Transverse colon (tissue), 4 donors: ENCODE results near the gene SNORC.

Source experiments
- CTCF ChIP-seq, 5 experiments: fragments of 200-600 bp in 3 of 5; fragments of 450-650 bp in 2 of 5; sonication (generic) in 3 of 5; IDR thresholded peaks; 1 replicate in 2 of 5; 2 replicates in 3 of 5; pipeline ENCODE4 v1.5.1; 2016 to 2017; ENCODE audit warnings: antibody characterized with exemption in 5 of 5, inconsistent platforms in 3 of 5, mild to moderate bottlenecking in 2 of 5, moderate library complexity in 1 of 5
- EP300 ChIP-seq: sonication (generic); formaldehyde crosslinking; IDR thresholded peaks from one replicate; pipeline ENCODE4 v1.6.1; 2017; ENCODE audit warnings: antibody characterized with exemption, low read depth
- POLR2A ChIP-seq: fragments of 450-650 bp; IDR thresholded peaks from one replicate; pipeline ENCODE4 v1.6.1; 2016; ENCODE audit warnings: antibody characterized with exemption, mild to moderate bottlenecking, moderate library complexity
- POLR2AphosphoS5 ChIP-seq, 3 donors: sonication (generic); formaldehyde crosslinking; IDR thresholded peaks; one replicate each; pipeline ENCODE4 v1.6.1; 2016; ENCODE audit warnings: antibody characterized with exemption in 3 of 3

DNA sequence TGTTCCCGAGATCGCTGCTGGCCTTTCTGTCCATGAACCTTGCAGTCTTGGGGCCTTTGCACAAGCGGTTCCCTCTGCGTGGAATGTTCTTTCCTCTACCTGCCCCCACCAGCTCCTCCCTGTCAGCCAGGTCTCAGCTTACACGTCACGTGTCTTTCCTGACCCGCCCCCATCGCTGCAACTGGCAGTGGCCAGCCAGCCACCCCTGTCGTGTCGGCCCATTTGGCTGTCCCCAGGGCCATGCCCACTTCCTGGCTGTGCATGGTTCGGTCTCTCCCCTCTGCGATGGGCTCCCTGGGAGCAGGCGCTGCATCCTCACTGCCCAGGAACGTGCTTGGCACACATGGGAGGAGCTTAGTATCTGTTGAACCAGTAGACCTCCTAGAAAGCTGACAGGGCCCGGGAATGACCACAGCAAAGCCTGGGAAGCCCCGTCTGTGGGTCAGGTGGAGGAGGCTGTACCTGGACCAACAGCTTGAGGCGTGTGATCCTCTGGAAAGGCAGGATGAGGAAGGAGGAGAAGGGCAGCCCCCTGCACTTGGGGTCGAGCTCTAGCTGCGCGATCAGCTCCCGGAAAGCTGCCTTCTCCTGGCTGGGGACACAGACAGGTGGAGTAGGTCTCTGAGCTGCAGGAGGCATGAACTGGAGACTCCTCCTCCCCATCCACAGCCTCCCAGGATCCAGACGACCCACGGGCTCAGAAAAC lies 21.0 kb downstream of the SNORC start:
- TF ChIP-seq CTCF (IDR thresholded peaks at IDR 0.05) (no peak), POLR2A (no peak), POLR2AphosphoS5 (IDR thresholded peaks at IDR 0.05) (no peak), EP300 (no peak)
